GM23338 (cell line): Measurements from ENCODE around the gene SF1. TPM values are rescaled to one million over a fixed set of nuclear protein-coding genes. Genes with fewer than 3 reads are reported as not detected.

Experiments used
- ATAC-seq: fragments of 200-7000 bp; cut with Tn5 transposase; 3 replicates; pipeline ENCODE4 v1.9.1; 2020
- DNase-seq: peaks from one replicate; pipeline ENCODE4 v3.0.0-alpha.2; 2015; ENCODE audit warnings: low spot score
- H2AFZ ChIP-seq: fragments of 200-600 bp; sonication (generic); 2 replicates; pipeline ENCODE4 v1.8.0; 2016; ENCODE audit warnings: antibody characterized with exemption, mild to moderate bottlenecking, moderate library complexity
- H3F3A ChIP-seq: fragments of 200-600 bp; sonication (generic); replicated peaks from 2 replicates; pipeline ENCODE4 v1.8.0; 2017; ENCODE audit warnings: antibody characterized with exemption, mixed run types, low read depth
- H3K27ac ChIP-seq: fragments of 200-600 bp; sonication (generic); 2 replicates; pipeline ENCODE4 v1.6.1; 2016; ENCODE audit warnings: low read depth
- H3K27me3 ChIP-seq: fragments of 200-600 bp; sonication (generic); 2 replicates; pipeline ENCODE4 v1.8.0; 2016; ENCODE audit warnings: mild to moderate bottlenecking, mixed run types, moderate library complexity; ENCODE audit not compliant: insufficient read depth
- H3K36me3 ChIP-seq: fragments of 200-600 bp; sonication (generic); 2 replicates; pipeline ENCODE4 v1.8.0; 2016; ENCODE audit warnings: mild to moderate bottlenecking; ENCODE audit not compliant: insufficient read depth
- H3K4me1 ChIP-seq: fragments of 200-600 bp; sonication (generic); 2 replicates; pipeline ENCODE4 v1.8.0; 2016; ENCODE audit warnings: mild to moderate bottlenecking, moderate library complexity; ENCODE audit not compliant: insufficient read depth
- H3K4me2 ChIP-seq: fragments of 200-600 bp; sonication (generic); 2 replicates; pipeline ENCODE4 v1.7.1; 2017; ENCODE audit warnings: mixed run types
- H3K4me3 ChIP-seq: fragments of 200-600 bp; sonication (generic); 2 replicates; pipeline ENCODE4 v1.6.1; 2016; ENCODE audit warnings: mixed run types
- H3K79me2 ChIP-seq: fragments of 200-600 bp; sonication (generic); replicated peaks from 2 replicates; pipeline ENCODE4 v1.8.0; 2017; ENCODE audit warnings: mild to moderate bottlenecking; ENCODE audit not compliant: insufficient read depth
- H3K9me2 ChIP-seq: fragments of 200-600 bp; sonication (generic); 2 replicates; pipeline ENCODE4 v1.8.0; 2017; ENCODE audit not compliant: insufficient read depth
- H4K20me1 ChIP-seq: fragments of 200-600 bp; sonication (generic); replicated peaks from 2 replicates; pipeline ENCODE4 v1.8.0; 2017; ENCODE audit warnings: mild to moderate bottlenecking; ENCODE audit not compliant: insufficient read depth
- H3K27ac Mint-ChIP-seq: 2 replicates; pipeline ENCODE4 v1.8.0; 2020; ENCODE audit warnings: inconsistent platforms, mild to moderate bottlenecking, moderate library complexity, mixed read lengths
- H3K27me3 Mint-ChIP-seq: 3 replicates; pipeline ENCODE4 v1.8.0; 2022; ENCODE audit warnings: low read depth, mild to moderate bottlenecking, moderate library complexity, mixed read lengths, inconsistent platforms; ENCODE audit not compliant: insufficient read depth, poor library complexity
- H3K36me3 Mint-ChIP-seq: 3 replicates; pipeline ENCODE4 v1.8.0; 2021; ENCODE audit warnings: low read depth, mild to moderate bottlenecking, inconsistent platforms, moderate library complexity, mixed read lengths
- H3K4me1 Mint-ChIP-seq: 3 replicates; pipeline ENCODE4 v1.8.0; 2020; ENCODE audit warnings: mild to moderate bottlenecking, inconsistent platforms, mixed read lengths
- H3K4me3 Mint-ChIP-seq: 3 replicates; pipeline ENCODE4 v1.8.0; 2021; ENCODE audit warnings: moderate library complexity, mild to moderate bottlenecking, inconsistent platforms, mixed read lengths
- H3K9me3 Mint-ChIP-seq: 3 replicates; pipeline ENCODE4 v1.8.0; 2020; ENCODE audit warnings: moderate library complexity, mild to moderate bottlenecking, inconsistent platforms, mixed read lengths
- CREB1 ChIP-seq: fragments of 250-450 bp; sonication (Bioruptor Pico); IDR thresholded peaks from 2 replicates; pipeline ENCODE4 v1.5.0; 2020; ENCODE audit warnings: low read depth, mild to moderate bottlenecking, moderate library complexity
- CTCF ChIP-seq, 2 experiments: fragments of 200-600 bp in 1 of 2; sonication (generic) in 1 of 2; conservative IDR thresholded peaks; 2 replicates each; pipeline versions ENCODE4 v1.5.1 to v1.6.1; 2016 to 2017; ENCODE audit warnings: antibody characterized with exemption in 2 of 2, low read depth in 2 of 2, mild to moderate bottlenecking in 2 of 2, moderate library complexity in 1 of 2
- ETS1 ChIP-seq: IDR thresholded peaks from 2 replicates; pipeline ENCODE4 v1.6.1; 2016; ENCODE audit warnings: antibody characterized with exemption
- EZH2 ChIP-seq: fragments of 200-600 bp; sonication (generic); IDR thresholded peaks from one replicate; pipeline ENCODE4 v1.8.0; 2017; ENCODE audit warnings: antibody characterized with exemption, mild to moderate bottlenecking, low read depth; ENCODE audit not compliant: unreplicated experiment
- EZH2phosphoT487 ChIP-seq: fragments of 200-600 bp; sonication (generic); IDR thresholded peaks from one replicate; pipeline ENCODE4 v1.8.1; 2018; ENCODE audit warnings: antibody characterized with exemption; ENCODE audit not compliant: unreplicated experiment
- JUNB ChIP-seq: IDR thresholded peaks from one replicate; pipeline ENCODE4 v1.6.1; 2016; ENCODE audit warnings: antibody characterized with exemption; ENCODE audit not compliant: unreplicated experiment
- NANOG ChIP-seq: IDR thresholded peaks from 2 replicates; pipeline ENCODE4 v1.6.1; 2016; ENCODE audit warnings: antibody characterized with exemption, borderline replicate concordance
- POLR2AphosphoS5 ChIP-seq: IDR thresholded peaks from 2 replicates; pipeline ENCODE4 v1.6.1; 2016; ENCODE audit warnings: antibody characterized with exemption, low read depth
- STAT1 ChIP-seq: IDR thresholded peaks from one replicate; pipeline ENCODE4 v1.6.1; 2016; ENCODE audit warnings: antibody characterized with exemption; ENCODE audit not compliant: unreplicated experiment
- ZNF114 ChIP-seq: fragments of 250-450 bp; sonication (Bioruptor Pico); IDR thresholded peaks from 2 replicates; pipeline ENCODE4 v1.5.0; 2020; ENCODE audit warnings: mild to moderate bottlenecking, moderate library complexity
- ZNF331 ChIP-seq: fragments of 250-450 bp; sonication (Bioruptor Pico); IDR thresholded peaks from 2 replicates; pipeline ENCODE4 v1.5.0; 2020; ENCODE audit warnings: low read depth, mild to moderate bottlenecking, moderate library complexity
- polyA plus RNA-seq: library from polyadenylated mRNA; unstranded; fragments of >200 nt; fragmentation: Nextera tagmentation; extraction: Ambion mirVana; gene quantifications from 2 replicates; pipeline ENCODE4 v1.2.1, GENCODE V29; 2016
- total RNA-seq: library from RNA; depleted of rRNA; stranded (reverse); fragments of >200 nt; shearing (Covaris generic); gene quantifications from 2 replicates; pipeline ENCODE4 v1.2.3, GENCODE V29; 2014
- TF ChIP-seq, protein P1 (sequence below): IDR thresholded peaks from one replicate; pipeline ENCODE4 v1.6.1; 2018; ENCODE audit warnings: antibody characterized with exemption; ENCODE audit not compliant: unreplicated experiment
- TF ChIP-seq, protein P2 (sequence below): fragments of 250-450 bp; sonication (Bioruptor Pico); IDR thresholded peaks from 2 replicates; pipeline ENCODE4 v1.5.0; 2020; ENCODE audit warnings: mild to moderate bottlenecking, moderate library complexity

SF1 gene
- total and polyA plus RNA-seq, 2 experiments from 2014 or later: 76.9 to 252 TPM

DNA sequence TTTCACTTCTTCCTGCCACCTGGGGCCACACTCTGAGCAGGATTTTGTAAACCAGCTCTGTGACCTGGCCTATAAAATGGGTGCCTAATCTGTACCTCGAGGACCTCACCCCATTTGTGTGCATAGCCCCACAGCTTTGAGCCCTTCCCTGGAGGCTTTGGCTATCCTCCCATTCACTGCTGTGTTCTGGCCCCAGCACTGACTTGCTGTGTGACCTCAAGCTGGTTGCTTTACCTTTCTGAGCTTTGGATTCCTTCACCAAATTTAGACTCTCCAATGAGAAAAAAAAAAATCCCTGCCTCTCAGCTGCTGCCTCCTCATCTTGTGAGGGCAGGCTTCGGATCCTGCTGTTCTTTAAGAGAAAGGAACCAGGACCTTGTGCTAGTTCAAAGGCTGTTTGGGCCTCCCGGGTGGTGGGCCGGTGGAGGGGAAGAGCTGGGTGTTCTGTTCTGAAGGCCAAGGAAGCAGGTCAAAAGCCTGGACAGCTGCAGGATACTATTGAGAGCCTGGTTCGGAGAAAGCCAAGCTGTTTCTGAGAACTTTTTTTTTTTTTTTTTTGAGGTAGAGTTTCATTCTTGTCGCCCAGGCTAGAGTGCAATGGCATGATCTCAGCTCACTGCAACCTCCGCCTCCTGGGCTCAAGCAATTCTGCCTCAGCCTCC is 17.5 kb downstream of the SF1 start:
- peak overlapping the region; percentile 35; the same call in 1 of the 3 replicates for H3K4me3 Mint-ChIP-seq
- H3K4me1 Mint-ChIP-seq: peaks cover 72% of the 10 kb centered on the region
- DNase-seq (no peak), ATAC-seq (no peak)
- Histone ChIP-seq H3K9me2 (no peaks in the 10 kb centered on the region), H3K27ac (peak overlapping the region; percentile 96), H3K79me2 (0 out of 2 replicates have a peak, but pooled peaks cover 9% of the 10 kb centered on the region), H3K4me1 (peaks cover 66% of the 10 kb centered on the region), H4K20me1 (peaks cover 13% of the 10 kb centered on the region), H3K36me3 (peaks cover 6% of the 10 kb centered on the region; the same call in 1 of the 2 replicates), H3F3A (peaks cover 50% of the 10 kb centered on the region), H3K4me3 (no peak overlapping the region), H3K4me2 (peak overlapping the region; percentile 76), H3K27me3 (no peaks in the 10 kb centered on the region), H2AFZ (no peak overlapping the region)
- no peaks in the 10 kb centered on the region; the same call in 1 of the 3 replicates for H3K9me3 Mint-ChIP-seq
- TF ChIP-seq NANOG (no peak), JUNB (no peak), POLR2AphosphoS5 (no peak), EZH2 (no peak), ZNF331 (CRISPR knock-in tag) (no peak), ETS1 (no peak), EZH2phosphoT487 (no peak), CTCF (conservative IDR thresholded peaks at IDR 0.05; ENCODE audit: low read depth in 2 of 2) (no peak), CREB1 (CRISPR knock-in tag) (no peak), ZNF114 (CRISPR knock-in tag) (no peak), STAT1 (no peak)
- TF ChIP-seq, protein P1, sequence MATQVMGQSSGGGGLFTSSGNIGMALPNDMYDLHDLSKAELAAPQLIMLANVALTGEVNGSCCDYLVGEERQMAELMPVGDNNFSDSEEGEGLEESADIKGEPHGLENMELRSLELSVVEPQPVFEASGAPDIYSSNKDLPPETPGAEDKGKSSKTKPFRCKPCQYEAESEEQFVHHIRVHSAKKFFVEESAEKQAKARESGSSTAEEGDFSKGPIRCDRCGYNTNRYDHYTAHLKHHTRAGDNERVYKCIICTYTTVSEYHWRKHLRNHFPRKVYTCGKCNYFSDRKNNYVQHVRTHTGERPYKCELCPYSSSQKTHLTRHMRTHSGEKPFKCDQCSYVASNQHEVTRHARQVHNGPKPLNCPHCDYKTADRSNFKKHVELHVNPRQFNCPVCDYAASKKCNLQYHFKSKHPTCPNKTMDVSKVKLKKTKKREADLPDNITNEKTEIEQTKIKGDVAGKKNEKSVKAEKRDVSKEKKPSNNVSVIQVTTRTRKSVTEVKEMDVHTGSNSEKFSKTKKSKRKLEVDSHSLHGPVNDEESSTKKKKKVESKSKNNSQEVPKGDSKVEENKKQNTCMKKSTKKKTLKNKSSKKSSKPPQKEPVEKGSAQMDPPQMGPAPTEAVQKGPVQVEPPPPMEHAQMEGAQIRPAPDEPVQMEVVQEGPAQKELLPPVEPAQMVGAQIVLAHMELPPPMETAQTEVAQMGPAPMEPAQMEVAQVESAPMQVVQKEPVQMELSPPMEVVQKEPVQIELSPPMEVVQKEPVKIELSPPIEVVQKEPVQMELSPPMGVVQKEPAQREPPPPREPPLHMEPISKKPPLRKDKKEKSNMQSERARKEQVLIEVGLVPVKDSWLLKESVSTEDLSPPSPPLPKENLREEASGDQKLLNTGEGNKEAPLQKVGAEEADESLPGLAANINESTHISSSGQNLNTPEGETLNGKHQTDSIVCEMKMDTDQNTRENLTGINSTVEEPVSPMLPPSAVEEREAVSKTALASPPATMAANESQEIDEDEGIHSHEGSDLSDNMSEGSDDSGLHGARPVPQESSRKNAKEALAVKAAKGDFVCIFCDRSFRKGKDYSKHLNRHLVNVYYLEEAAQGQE: no peak
- TF ChIP-seq, protein P2, sequence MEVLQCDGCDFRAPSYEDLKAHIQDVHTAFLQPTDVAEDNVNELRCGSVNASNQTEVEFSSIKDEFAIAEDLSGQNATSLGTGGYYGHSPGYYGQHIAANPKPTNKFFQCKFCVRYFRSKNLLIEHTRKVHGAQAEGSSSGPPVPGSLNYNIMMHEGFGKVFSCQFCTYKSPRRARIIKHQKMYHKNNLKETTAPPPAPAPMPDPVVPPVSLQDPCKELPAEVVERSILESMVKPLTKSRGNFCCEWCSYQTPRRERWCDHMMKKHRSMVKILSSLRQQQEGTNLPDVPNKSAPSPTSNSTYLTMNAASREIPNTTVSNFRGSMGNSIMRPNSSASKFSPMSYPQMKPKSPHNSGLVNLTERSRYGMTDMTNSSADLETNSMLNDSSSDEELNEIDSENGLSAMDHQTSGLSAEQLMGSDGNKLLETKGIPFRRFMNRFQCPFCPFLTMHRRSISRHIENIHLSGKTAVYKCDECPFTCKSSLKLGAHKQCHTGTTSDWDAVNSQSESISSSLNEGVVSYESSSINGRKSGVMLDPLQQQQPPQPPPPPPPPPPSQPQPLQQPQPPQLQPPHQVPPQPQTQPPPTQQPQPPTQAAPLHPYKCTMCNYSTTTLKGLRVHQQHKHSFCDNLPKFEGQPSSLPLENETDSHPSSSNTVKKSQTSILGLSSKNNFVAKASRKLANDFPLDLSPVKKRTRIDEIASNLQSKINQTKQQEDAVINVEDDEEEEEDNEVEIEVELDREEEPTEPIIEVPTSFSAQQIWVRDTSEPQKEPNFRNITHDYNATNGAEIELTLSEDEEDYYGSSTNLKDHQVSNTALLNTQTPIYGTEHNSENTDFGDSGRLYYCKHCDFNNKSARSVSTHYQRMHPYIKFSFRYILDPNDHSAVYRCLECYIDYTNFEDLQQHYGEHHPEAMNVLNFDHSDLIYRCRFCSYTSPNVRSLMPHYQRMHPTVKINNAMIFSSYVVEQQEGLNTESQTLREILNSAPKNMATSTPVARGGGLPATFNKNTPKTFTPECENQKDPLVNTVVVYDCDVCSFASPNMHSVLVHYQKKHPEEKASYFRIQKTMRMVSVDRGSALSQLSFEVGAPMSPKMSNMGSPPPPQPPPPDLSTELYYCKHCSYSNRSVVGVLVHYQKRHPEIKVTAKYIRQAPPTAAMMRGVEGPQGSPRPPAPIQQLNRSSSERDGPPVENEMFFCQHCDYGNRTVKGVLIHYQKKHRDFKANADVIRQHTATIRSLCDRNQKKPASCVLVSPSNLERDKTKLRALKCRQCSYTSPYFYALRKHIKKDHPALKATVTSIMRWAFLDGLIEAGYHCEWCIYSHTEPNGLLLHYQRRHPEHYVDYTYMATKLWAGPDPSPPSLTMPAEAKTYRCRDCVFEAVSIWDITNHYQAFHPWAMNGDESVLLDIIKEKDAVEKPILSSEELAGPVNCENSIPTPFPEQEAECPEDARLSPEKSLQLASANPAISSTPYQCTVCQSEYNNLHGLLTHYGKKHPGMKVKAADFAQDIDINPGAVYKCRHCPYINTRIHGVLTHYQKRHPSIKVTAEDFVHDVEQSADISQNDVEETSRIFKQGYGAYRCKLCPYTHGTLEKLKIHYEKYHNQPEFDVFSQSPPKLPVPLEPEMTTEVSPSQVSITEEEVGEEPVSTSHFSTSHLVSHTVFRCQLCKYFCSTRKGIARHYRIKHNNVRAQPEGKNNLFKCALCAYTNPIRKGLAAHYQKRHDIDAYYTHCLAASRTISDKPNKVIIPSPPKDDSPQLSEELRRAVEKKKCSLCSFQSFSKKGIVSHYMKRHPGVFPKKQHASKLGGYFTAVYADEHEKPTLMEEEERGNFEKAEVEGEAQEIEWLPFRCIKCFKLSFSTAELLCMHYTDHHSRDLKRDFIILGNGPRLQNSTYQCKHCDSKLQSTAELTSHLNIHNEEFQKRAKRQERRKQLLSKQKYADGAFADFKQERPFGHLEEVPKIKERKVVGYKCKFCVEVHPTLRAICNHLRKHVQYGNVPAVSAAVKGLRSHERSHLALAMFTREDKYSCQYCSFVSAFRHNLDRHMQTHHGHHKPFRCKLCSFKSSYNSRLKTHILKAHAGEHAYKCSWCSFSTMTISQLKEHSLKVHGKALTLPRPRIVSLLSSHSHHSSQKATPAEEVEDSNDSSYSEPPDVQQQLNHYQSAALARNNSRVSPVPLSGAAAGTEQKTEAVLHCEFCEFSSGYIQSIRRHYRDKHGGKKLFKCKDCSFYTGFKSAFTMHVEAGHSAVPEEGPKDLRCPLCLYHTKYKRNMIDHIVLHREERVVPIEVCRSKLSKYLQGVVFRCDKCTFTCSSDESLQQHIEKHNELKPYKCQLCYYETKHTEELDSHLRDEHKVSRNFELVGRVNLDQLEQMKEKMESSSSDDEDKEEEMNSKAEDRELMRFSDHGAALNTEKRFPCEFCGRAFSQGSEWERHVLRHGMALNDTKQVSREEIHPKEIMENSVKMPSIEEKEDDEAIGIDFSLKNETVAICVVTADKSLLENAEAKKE (CRISPR knock-in tag): no peak
- peak overlapping the region; percentile 89 for H3K27ac Mint-ChIP-seq
- H3K36me3 Mint-ChIP-seq: peaks cover 36% of the 10 kb centered on the region
- peaks cover 34% of the 10 kb centered on the region for H3K27me3 Mint-ChIP-seq
